PC-9 (cell line): Measurements from ENCODE around the gene PIEZO2. TPM values are rescaled to one million over a fixed set of nuclear protein-coding genes. Genes with fewer than 3 reads are reported as not detected.

Source experiments
- BruUV-seq: library from RNA; stranded (reverse); fragments of 400-500 nt; replicated peaks from 2 replicates; lab custom pipeline; 2021; lab: Mats Ljungman, UMichigan
- CTCF ChIA-PET: fragments of 300-600 bp; sonication (Branson Sonifier 250); formaldehyde crosslinking; loops from one replicate; lab custom pipeline; 2022; ENCODE audit warnings: antibody characterized with exemption; lab: Charles Lee
- POLR2A ChIA-PET: fragments of 300-600 bp; sonication (Branson Sonifier 250); formaldehyde crosslinking; loops from one replicate; lab custom pipeline; 2022; ENCODE audit warnings: antibody characterized with exemption; ENCODE audit not compliant: unreplicated experiment; lab: Charles Lee
- DNase-seq, 2 experiments: peaks; one replicate each; pipeline versions ENCODE4 v3.0.0 to v3.0.0-alpha.2; 2015 to 2022; ENCODE audit warnings: mixed read lengths in 1 of 2
- H2AFZ ChIP-seq: fragments of 200-600 bp; sonication (generic); 2 replicates; pipeline ENCODE4 v1.8.1; 2017; ENCODE audit warnings: antibody characterized with exemption
- H3F3A ChIP-seq: fragments of 200-600 bp; sonication (generic); 2 replicates; pipeline ENCODE4 v1.8.1; 2017; ENCODE audit warnings: antibody characterized with exemption, mild to moderate bottlenecking, low read depth; ENCODE audit not compliant: insufficient read depth
- H3K27ac ChIP-seq: fragments of 200-600 bp; sonication (generic); 2 replicates; pipeline ENCODE4 v1.6.1; 2016; ENCODE audit warnings: mixed run types
- H3K27me3 ChIP-seq: fragments of 200-600 bp; sonication (generic); 2 replicates; pipeline ENCODE4 v1.6.1; 2016; ENCODE audit warnings: low read depth, mixed run types; ENCODE audit not compliant: insufficient read depth
- H3K36me3 ChIP-seq: fragments of 200-600 bp; sonication (generic); 2 replicates; pipeline ENCODE4 v1.6.1; 2016; ENCODE audit warnings: low read depth, mixed run types
- H3K4me1 ChIP-seq: fragments of 200-600 bp; sonication (generic); replicated peaks from 2 replicates; pipeline ENCODE4 v1.6.1; 2016; ENCODE audit warnings: mixed run types; ENCODE audit not compliant: insufficient read depth
- H3K4me2 ChIP-seq: fragments of 200-600 bp; sonication (generic); 2 replicates; pipeline ENCODE4 v1.6.1; 2017; ENCODE audit warnings: mixed run types
- H3K4me3 ChIP-seq: fragments of 200-600 bp; sonication (generic); 2 replicates; pipeline ENCODE4 v1.6.1; 2016; ENCODE audit warnings: mixed run types
- H3K79me2 ChIP-seq: fragments of 200-600 bp; sonication (generic); 2 replicates; pipeline ENCODE4 v1.6.1; 2017; ENCODE audit warnings: low read depth, mixed run types
- H3K9me2 ChIP-seq: fragments of 200-600 bp; sonication (generic); 2 replicates; pipeline ENCODE4 v1.8.1; 2017; ENCODE audit warnings: mild to moderate bottlenecking; ENCODE audit not compliant: insufficient read depth
- H3K9me3 ChIP-seq: fragments of 200-600 bp; sonication (generic); 2 replicates; pipeline ENCODE4 v1.8.1; 2016; ENCODE audit warnings: low read depth; ENCODE audit not compliant: insufficient read depth
- H4K20me1 ChIP-seq: fragments of 200-600 bp; sonication (generic); 2 replicates; pipeline ENCODE4 v1.8.1; 2017; ENCODE audit not compliant: insufficient read depth
- EZH2 ChIP-seq: fragments of 200-600 bp; sonication (generic); IDR thresholded peaks from 2 replicates; pipeline ENCODE4 v1.8.0; 2017; ENCODE audit warnings: antibody characterized with exemption, low read depth
- intact Hi-C: fragments of 100-400 bp; cut with micrococcal nuclease; formaldehyde crosslinking; loops from one replicate; pipeline ENCODE4 v1.10.0; 2022; ENCODE audit not compliant: unreplicated experiment
- total RNA-seq: library from RNA; stranded (reverse); gene quantifications from 2 replicates; pipeline ENCODE4 v1.2.3, GENCODE V29; 2021
- TF ChIP-seq, protein P1 (sequence below): fragments of 200-600 bp; sonication (generic); conservative IDR thresholded peaks from 2 replicates; pipeline ENCODE4 v1.6.1; 2017; ENCODE audit warnings: mixed run types, antibody characterized with exemption, mild to moderate bottlenecking, moderate library complexity

PIEZO2 gene
- total RNA-seq, 1 experiment from 2014 or later, result not detected

DNA sequence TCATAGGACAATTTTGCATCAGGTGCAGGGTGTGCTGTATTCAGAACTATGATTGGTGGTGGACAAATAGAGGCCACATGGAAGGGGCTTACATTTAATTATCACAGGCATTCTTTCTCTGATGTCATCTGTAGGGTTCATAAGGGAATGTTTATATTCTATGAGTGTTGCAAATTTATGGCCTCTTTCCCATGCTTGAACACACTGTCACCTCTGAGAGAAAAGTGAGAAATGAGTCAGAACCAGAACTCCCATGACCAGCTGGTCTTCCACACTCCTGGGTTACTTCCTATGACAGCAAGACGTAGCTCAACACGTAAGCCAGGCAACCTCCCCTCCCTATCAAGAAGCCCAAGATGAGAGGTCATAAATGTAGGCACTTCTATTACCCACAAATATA is 310.8 kb downstream of the PIEZO2 start:
- Histone ChIP-seq H3K79me2 (no peaks in the 10 kb centered on the region), H3F3A (no peaks in the 10 kb centered on the region), H3K27ac (no peak overlapping the region), H2AFZ (no peak overlapping the region), H4K20me1 (no peaks in the 10 kb centered on the region; the same call in 1 of the 2 replicates), H3K9me2 (no peaks in the 10 kb centered on the region), H3K36me3 (no peaks in the 10 kb centered on the region), H3K4me1 (no peaks in the 10 kb centered on the region), H3K9me3 (no peaks in the 10 kb centered on the region; the same call in 1 of the 2 replicates), H3K27me3 (peaks cover 41% of the 10 kb centered on the region), H3K4me2 (no peak overlapping the region), H3K4me3 (no peak overlapping the region)
- ChIA-PET CTCF (no interaction called here), POLR2A (no interaction called here)
- intact Hi-C loops, result no loop called here
- BruUV-seq, result no TSS peak
- TF ChIP-seq, protein P1, sequence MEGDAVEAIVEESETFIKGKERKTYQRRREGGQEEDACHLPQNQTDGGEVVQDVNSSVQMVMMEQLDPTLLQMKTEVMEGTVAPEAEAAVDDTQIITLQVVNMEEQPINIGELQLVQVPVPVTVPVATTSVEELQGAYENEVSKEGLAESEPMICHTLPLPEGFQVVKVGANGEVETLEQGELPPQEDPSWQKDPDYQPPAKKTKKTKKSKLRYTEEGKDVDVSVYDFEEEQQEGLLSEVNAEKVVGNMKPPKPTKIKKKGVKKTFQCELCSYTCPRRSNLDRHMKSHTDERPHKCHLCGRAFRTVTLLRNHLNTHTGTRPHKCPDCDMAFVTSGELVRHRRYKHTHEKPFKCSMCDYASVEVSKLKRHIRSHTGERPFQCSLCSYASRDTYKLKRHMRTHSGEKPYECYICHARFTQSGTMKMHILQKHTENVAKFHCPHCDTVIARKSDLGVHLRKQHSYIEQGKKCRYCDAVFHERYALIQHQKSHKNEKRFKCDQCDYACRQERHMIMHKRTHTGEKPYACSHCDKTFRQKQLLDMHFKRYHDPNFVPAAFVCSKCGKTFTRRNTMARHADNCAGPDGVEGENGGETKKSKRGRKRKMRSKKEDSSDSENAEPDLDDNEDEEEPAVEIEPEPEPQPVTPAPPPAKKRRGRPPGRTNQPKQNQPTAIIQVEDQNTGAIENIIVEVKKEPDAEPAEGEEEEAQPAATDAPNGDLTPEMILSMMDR, result no peak
- no peak for TF ChIP-seq EZH2
- DNase-seq, result no peak

DNA sequence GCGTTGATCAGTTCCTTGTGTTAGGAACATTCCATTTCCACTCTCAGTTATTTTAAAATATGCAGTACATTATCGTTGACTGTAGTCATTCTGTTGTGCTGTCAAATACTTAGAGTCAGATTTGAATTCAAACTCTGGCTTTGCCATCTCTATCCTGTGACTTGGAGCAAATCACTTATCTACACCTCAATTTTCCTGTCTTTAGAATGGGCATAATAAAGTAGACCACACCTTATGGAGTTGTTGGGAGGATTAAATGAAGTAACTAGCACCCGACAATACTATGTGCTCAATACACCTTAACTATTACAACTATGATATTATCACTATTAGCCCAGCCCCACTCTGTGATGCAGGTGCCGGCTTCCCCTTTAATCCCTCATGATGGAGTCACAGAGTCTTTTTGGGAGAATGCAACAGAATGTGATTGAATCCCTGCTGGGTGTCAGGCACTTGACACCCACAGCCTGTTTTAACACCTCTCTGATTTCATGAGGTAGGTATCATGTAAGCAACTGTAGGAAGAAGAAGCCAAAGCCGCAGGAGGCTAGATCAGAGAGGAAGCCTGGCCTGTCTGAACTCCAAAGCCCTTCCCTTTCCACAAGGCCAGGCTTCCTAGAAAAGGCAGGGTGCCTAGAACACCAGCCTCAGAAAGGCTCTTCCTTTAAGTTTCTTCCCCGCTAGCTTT is 315.1 kb downstream of the PIEZO2 start:
- no TSS peak for BruUV-seq
- intact Hi-C loops, result no loop called here
- H3F3A ChIP-seq, result no peaks in the 10 kb centered on the region
- H3K9me2 ChIP-seq, result no peaks in the 10 kb centered on the region
- no peak overlapping the region for H3K4me2 ChIP-seq
- no peak overlapping the region for H3K27ac ChIP-seq
- no peaks in the 10 kb centered on the region; the same call in 1 of the 2 replicates for H3K9me3 ChIP-seq
- no peaks in the 10 kb centered on the region for H3K4me1 ChIP-seq
- TF ChIP-seq, protein P1, result no peak
- TF ChIP-seq EZH2, result no peak
- H3K36me3 ChIP-seq, result no peaks in the 10 kb centered on the region
- CTCF ChIA-PET, result no interaction called here
- H2AFZ ChIP-seq, result no peak overlapping the region
- no peak for DNase-seq
- peaks cover 49% of the 10 kb centered on the region for H3K27me3 ChIP-seq
- no peaks in the 10 kb centered on the region for H3K79me2 ChIP-seq
- POLR2A ChIA-PET, result no interaction called here
- no peaks in the 10 kb centered on the region; the same call in 1 of the 2 replicates for H4K20me1 ChIP-seq
- no peak overlapping the region for H3K4me3 ChIP-seq

DNA sequence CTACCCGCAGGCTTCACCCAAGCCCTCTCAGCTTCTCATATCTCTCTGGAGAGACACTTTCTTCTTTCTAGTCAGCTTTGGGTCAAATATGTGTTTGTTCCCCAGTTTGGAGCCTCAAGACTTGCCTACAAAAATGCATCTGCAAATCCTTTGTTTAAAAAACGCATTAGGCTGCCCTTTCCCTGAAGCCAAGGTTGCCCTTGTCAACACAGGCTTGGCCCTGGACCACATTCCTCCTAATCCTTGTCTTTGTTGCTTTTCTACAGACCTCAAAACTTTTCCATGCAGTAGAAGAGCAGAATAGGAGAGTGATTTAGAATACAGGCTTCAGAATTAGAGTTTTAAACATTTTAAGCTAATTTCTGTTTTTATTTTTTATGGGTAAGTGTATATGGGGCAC is 315.7 kb downstream of the PIEZO2 start:
- ChIA-PET POLR2A (no interaction called here), CTCF (no interaction called here)
- Histone ChIP-seq H4K20me1 (no peaks in the 10 kb centered on the region; the same call in 1 of the 2 replicates), H3K4me3 (no peak overlapping the region), H3K9me2 (no peaks in the 10 kb centered on the region), H3K27me3 (peaks cover 49% of the 10 kb centered on the region), H3F3A (no peaks in the 10 kb centered on the region), H3K4me1 (no peaks in the 10 kb centered on the region), H3K9me3 (no peaks in the 10 kb centered on the region; the same call in 1 of the 2 replicates), H3K36me3 (no peaks in the 10 kb centered on the region), H3K79me2 (no peaks in the 10 kb centered on the region), H3K4me2 (no peak overlapping the region), H3K27ac (no peak overlapping the region), H2AFZ (no peak overlapping the region)
- no TSS peak for BruUV-seq
- intact Hi-C loops, result no loop called here
- TF ChIP-seq, protein P1, result no peak
- no peak for TF ChIP-seq EZH2
- DNase-seq, result no peak
